B cell (primary cell): ENCODE results near the gene NONO.

Experiments used
- EZH2 ChIP-seq: IDR thresholded peaks from 2 replicates; pipeline ENCODE4 v1.6.1; 2012; ENCODE audit warnings: borderline replicate concordance, low read depth, mild to moderate bottlenecking, moderate library complexity, low read length; ENCODE audit not compliant: insufficient read depth, poor library complexity, severe bottlenecking
- TF ChIP-seq, protein P1 (sequence below): fragments of 200-600 bp; IDR thresholded peaks from one replicate; pipeline ENCODE4 v1.8.0; 2022; ENCODE audit warnings: antibody characterized with exemption, mild to moderate bottlenecking

DNA sequence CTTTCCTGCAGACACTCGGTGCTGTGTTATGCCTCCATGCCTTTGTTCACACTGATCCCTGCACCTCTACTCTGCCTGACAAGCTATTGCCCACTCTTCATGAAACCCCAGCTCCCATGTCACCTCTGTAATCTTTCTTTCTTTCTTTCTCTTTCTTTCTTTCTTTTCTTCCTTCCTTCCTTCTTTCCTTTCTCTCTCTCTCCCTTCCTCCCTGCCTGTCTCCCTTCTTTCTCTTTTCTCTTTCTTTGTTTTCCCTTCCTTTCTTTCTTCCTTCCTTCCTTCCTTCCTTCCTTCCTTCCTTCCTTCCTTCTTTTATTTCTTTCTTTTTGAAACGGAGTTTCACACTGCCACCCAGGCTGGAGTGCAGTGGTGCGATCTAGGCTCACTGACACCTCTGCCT is 48.0 kb upstream of the NONO start:
- TF ChIP-seq, protein P1, sequence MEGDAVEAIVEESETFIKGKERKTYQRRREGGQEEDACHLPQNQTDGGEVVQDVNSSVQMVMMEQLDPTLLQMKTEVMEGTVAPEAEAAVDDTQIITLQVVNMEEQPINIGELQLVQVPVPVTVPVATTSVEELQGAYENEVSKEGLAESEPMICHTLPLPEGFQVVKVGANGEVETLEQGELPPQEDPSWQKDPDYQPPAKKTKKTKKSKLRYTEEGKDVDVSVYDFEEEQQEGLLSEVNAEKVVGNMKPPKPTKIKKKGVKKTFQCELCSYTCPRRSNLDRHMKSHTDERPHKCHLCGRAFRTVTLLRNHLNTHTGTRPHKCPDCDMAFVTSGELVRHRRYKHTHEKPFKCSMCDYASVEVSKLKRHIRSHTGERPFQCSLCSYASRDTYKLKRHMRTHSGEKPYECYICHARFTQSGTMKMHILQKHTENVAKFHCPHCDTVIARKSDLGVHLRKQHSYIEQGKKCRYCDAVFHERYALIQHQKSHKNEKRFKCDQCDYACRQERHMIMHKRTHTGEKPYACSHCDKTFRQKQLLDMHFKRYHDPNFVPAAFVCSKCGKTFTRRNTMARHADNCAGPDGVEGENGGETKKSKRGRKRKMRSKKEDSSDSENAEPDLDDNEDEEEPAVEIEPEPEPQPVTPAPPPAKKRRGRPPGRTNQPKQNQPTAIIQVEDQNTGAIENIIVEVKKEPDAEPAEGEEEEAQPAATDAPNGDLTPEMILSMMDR, result no peak
- TF ChIP-seq EZH2, result no peak
